Mucosa of stomach (tissue), 1 donor: ENCODE results near the gene CA6.

Experiments used
- H3K27me3 ChIP-seq: one replicate; pipeline ENCODE4 v1.7.0; 2013; ENCODE audit warnings: mild to moderate bottlenecking, low read length; ENCODE audit not compliant: control insufficient read depth, insufficient read depth
- H3K36me3 ChIP-seq: one replicate; pipeline ENCODE4 v1.7.0; 2013; ENCODE audit warnings: low read length; ENCODE audit not compliant: control insufficient read depth, insufficient read depth
- H3K4me1 ChIP-seq: one replicate; pipeline ENCODE4 v1.7.0; 2013; ENCODE audit warnings: mild to moderate bottlenecking, low read length; ENCODE audit not compliant: control insufficient read depth, insufficient read depth
- H3K4me3 ChIP-seq: one replicate; pipeline ENCODE4 v1.7.0; 2013; ENCODE audit warnings: low read length
- H3K9ac ChIP-seq: one replicate; pipeline ENCODE4 v1.7.0; 2013; ENCODE audit warnings: mild to moderate bottlenecking, low read length, moderate library complexity
- H3K9me3 ChIP-seq: one replicate; pipeline ENCODE4 v1.7.0; 2013; ENCODE audit warnings: mild to moderate bottlenecking, low read length, moderate library complexity; ENCODE audit not compliant: control insufficient read depth
- donor health status: Pancreatic carcinoma.

Gene CA6

GRCh38 chr1:8937701-8938100, 8.0 kb upstream of the CA6 start:
- H3K9me3 ChIP-seq = no peaks in the 10 kb centered on the region
- no peaks in the 10 kb centered on the region for H3K36me3 ChIP-seq
- no peak overlapping the region for H3K9ac ChIP-seq
- no peak overlapping the region for H3K4me3 ChIP-seq
- no peaks in the 10 kb centered on the region for H3K27me3 ChIP-seq
- no peaks in the 10 kb centered on the region for H3K4me1 ChIP-seq

- Histone ChIP-seq H3K9me3 (no peaks in the 10 kb centered on the region), H3K4me1 (no peaks in the 10 kb centered on the region), H3K27me3 (no peaks in the 10 kb centered on the region), H3K4me3 (no peak overlapping the region), H3K9ac (no peak overlapping the region), H3K36me3 (no peaks in the 10 kb centered on the region)
These were observed 7.3 kb upstream of the CA6 start for GRCh38 chr1:8938232-8938999.

GRCh38 chr1:8939000-8939265, 6.7 kb upstream of the CA6 start:
- Histone ChIP-seq H3K4me3 (no peak overlapping the region), H3K27me3 (no peaks in the 10 kb centered on the region), H3K36me3 (no peaks in the 10 kb centered on the region), H3K9ac (no peak overlapping the region), H3K4me1 (no peaks in the 10 kb centered on the region), H3K9me3 (no peaks in the 10 kb centered on the region)

GRCh38 chr1:8939362-8939995, 6.2 kb upstream of the CA6 start:
- H3K9ac ChIP-seq = no peak overlapping the region
- no peaks in the 10 kb centered on the region for H3K36me3 ChIP-seq
- H3K27me3 ChIP-seq = no peaks in the 10 kb centered on the region
- no peaks in the 10 kb centered on the region for H3K9me3 ChIP-seq
- no peaks in the 10 kb centered on the region for H3K4me1 ChIP-seq
- H3K4me3 ChIP-seq = no peak overlapping the region

GRCh38 chr1:8941906-8942305, 3.8 kb upstream of the CA6 start:
- no peak overlapping the region for H3K9ac ChIP-seq
- H3K9me3 ChIP-seq = no peaks in the 10 kb centered on the region
- H3K4me3 ChIP-seq = no peak overlapping the region
- H3K27me3 ChIP-seq = no peaks in the 10 kb centered on the region
- no peaks in the 10 kb centered on the region for H3K4me1 ChIP-seq
- no peaks in the 10 kb centered on the region for H3K36me3 ChIP-seq

- Histone ChIP-seq H3K27me3 (no peaks in the 10 kb centered on the region), H3K4me1 (no peaks in the 10 kb centered on the region), H3K9me3 (no peaks in the 10 kb centered on the region), H3K4me3 (no peak overlapping the region), H3K9ac (no peak overlapping the region), H3K36me3 (no peaks in the 10 kb centered on the region)
These were observed 1.9 kb upstream of the CA6 start for GRCh38 chr1:8943498-8944405.

- no peaks in the 10 kb centered on the region for H3K27me3 ChIP-seq
- no peak overlapping the region for H3K9ac ChIP-seq
- H3K4me1 ChIP-seq = no peaks in the 10 kb centered on the region
- H3K36me3 ChIP-seq = no peaks in the 10 kb centered on the region
- H3K4me3 ChIP-seq = no peak overlapping the region
- H3K9me3 ChIP-seq = no peaks in the 10 kb centered on the region
These were observed 1.5 kb downstream of the CA6 start for GRCh38 chr1:8947127-8947691.

GRCh38 chr1:8950309-8950708, 4.6 kb downstream of the CA6 start:
- Histone ChIP-seq H3K4me1 (no peaks in the 10 kb centered on the region), H3K9me3 (no peaks in the 10 kb centered on the region), H3K27me3 (no peaks in the 10 kb centered on the region), H3K36me3 (no peaks in the 10 kb centered on the region), H3K9ac (no peak overlapping the region), H3K4me3 (no peak overlapping the region)

- no peaks in the 10 kb centered on the region for H3K4me1 ChIP-seq
- no peaks in the 10 kb centered on the region for H3K27me3 ChIP-seq
- H3K36me3 ChIP-seq = no peaks in the 10 kb centered on the region
- no peaks in the 10 kb centered on the region for H3K9me3 ChIP-seq
- H3K4me3 ChIP-seq = no peak overlapping the region
- H3K9ac ChIP-seq = no peak overlapping the region
These were observed 5.6 kb downstream of the CA6 start for GRCh38 chr1:8951231-8951630.

- H3K4me3 ChIP-seq = no peak overlapping the region
- no peaks in the 10 kb centered on the region for H3K4me1 ChIP-seq
- H3K27me3 ChIP-seq = no peaks in the 10 kb centered on the region
- no peaks in the 10 kb centered on the region for H3K36me3 ChIP-seq
- H3K9ac ChIP-seq = no peak overlapping the region
- H3K9me3 ChIP-seq = no peaks in the 10 kb centered on the region
These were observed 9.7 kb downstream of the CA6 start for GRCh38 chr1:8955406-8955805.

- Histone ChIP-seq H3K9me3 (no peaks in the 10 kb centered on the region), H3K36me3 (no peaks in the 10 kb centered on the region), H3K9ac (no peak overlapping the region), H3K4me3 (no peak overlapping the region), H3K27me3 (no peaks in the 10 kb centered on the region), H3K4me1 (no peaks in the 10 kb centered on the region)
These were observed 11.0 kb downstream of the CA6 start for GRCh38 chr1:8956461-8957349.
